ENCODE data around the gene COL20A1.

- TF ChIP-seq REST (tag by site-specific recombination; IDR thresholded peaks at IDR 0.05) (no peak), ZNF664 (tag by site-specific recombination; IDR thresholded peaks at IDR 0.05) (no peak), ZNF433 (tag by site-specific recombination; IDR thresholded peaks at IDR 0.05; ENCODE audit: low read depth) (no peak), ZNF18 (tag by site-specific recombination; IDR thresholded peaks at IDR 0.05) (no peak), ZNF302 (tag by site-specific recombination; IDR thresholded peaks at IDR 0.05; ENCODE audit: low read depth) (no peak), YY1 (tag by site-specific recombination; IDR thresholded peaks at IDR 0.05) (no peak)
Measured at GRCh38 chr20:63376283-63377250, 83.6 kb downstream of the COL20A1 start.

All from HEK293 (cell line).